Hepatic stellate cell (primary cell): ENCODE results near the gene BPIFB2.

ENCODE experiments used
- DNase-seq: peaks from one replicate; pipeline ENCODE4 v3.0.0; 2011; ENCODE audit warnings: low spot score

The BPIFB2 gene

DNA sequence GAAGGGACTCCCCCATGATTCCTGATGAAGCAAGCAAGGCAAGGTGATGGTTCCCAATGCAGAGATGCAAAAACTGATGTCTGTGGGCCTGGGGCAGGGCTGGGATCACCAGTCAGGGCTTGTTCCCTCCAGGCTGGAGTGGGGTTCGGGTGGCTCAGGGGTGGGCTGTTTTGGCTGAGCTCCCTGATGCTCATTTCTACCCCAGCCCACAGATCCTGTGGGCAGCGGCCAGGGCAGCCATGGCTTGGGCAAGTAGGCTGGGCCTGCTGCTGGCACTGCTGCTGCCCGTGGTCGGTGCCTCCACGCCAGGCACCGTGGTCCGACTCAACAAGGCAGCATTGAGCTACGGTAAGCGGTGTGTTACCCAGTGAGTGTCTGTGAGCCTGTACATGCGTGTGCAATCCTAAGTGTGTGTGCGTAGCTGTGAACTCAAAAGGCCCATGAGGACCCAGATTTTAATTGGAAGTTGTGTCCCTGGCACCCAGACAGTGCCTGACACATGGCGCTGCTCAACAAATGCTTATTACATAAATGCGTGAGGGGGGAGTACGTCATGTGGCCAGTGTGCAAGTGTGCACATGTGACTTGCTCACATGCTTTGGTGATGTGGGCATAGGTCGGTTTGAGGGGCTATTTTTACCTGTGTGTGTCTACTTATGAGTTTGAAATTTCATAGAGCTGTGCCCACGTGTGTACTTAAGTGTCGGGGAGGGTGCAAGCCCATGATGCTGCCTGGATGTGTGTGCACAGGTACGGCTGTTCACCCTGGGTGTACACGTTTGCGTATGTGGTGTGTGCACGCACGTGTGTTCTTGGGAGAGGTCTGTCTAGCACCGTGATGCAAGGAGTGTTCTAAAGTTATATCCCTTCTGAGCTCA lies 1.1 kb downstream of the BPIFB2 start:
- DNase-seq, result no peak

DNA sequence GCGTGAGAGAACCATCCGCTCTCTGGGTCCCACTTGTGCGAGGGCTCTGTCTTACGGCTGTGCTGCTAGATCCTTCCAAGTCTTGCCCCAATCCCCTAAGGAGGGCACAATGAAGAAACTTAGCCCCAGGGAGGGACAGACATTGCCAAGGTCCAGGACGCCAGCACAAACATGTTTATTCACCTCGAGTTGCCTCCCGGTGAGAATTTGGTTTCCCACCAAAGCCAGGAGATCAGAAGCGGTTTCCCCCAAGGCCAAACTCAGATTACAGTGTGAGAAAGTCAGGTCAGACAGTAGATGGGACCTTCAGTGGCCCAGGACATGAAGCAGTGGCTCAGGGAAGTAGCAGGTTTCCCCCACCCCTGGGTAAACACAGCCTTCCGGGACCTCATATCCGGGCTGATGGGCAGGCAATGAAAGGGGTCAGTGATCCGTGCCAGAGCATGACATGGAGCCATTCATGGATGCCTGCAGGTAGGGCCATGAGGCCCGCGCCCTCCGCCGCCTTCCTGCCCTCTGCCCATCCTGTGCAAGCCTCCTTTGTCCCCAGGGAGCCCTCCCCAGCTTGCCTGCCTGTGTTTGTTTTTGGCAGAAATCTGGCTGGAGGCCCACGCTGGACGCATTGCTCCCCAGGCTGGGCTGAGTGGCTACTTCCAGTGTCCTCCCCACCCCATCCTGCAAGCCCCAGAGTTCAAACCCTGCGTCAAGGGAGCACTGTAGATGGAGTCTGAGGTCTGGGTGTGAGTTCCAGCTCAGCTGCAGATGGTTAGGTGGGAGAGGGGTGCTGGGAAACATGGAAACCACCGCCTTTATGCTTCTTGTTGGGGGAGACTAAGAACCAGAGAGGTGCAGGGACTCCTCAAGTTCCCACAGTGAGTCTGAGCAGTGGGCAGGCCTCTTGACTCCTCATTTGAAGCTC lies 2.0 kb downstream of the BPIFB2 start:
- no peak for DNase-seq

DNA sequence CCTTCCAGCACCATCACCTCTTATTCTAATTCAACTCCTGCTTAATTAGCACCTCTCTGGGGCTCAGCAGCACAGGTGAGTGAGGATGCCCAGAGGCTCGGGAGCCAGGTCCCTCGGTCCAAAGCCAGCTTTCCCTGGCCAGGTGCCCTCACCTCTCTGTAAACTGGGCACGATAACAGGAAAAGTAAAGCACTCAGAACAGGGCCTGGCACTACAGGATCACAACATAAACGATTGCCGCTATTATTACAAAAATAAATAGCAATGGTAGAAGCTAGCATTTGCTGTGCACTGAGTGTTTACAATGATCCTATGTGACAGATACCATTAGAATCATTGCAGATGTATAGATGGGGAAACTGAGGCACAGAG lies 2.6 kb downstream of the BPIFB2 start:
- no peak for DNase-seq

DNA sequence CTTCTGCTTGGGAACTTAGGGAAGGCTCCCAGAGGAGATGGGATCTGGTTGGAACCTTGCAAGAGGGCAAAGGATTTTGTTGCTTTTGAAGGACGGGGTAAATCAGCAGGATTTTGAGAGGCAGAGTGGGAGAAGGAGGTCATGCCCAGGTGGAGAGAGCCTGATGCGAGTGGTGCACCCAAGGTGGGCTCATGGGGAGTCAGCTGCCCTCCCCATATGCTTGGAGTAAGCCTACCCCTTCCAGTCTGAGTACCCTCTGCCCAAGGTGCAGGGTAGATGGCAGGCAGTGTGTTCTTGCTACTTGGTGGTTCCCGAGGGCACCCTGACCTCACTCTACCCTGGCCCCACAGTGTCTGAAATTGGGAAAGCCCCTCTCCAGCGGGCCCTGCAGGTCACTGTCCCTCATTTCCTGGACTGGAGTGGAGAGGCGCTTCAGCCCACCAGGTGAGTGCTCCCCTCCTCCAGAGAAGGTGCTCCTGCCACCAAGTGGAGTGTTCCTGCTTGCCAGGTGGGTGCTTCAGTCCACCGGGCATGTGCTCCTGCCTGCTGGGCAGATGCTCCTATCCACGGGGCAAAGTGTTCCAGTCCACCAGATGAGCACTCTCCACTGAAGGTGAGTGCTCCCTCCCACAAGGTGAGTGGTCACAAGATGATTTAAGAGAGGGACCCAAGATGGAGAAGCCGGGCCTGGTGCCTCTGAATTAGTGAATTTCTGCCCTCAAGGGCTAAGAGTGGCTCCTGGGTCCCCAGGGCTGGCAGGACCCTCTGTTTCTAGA lies 3.4 kb downstream of the BPIFB2 start:
- DNase-seq, result no peak

DNA sequence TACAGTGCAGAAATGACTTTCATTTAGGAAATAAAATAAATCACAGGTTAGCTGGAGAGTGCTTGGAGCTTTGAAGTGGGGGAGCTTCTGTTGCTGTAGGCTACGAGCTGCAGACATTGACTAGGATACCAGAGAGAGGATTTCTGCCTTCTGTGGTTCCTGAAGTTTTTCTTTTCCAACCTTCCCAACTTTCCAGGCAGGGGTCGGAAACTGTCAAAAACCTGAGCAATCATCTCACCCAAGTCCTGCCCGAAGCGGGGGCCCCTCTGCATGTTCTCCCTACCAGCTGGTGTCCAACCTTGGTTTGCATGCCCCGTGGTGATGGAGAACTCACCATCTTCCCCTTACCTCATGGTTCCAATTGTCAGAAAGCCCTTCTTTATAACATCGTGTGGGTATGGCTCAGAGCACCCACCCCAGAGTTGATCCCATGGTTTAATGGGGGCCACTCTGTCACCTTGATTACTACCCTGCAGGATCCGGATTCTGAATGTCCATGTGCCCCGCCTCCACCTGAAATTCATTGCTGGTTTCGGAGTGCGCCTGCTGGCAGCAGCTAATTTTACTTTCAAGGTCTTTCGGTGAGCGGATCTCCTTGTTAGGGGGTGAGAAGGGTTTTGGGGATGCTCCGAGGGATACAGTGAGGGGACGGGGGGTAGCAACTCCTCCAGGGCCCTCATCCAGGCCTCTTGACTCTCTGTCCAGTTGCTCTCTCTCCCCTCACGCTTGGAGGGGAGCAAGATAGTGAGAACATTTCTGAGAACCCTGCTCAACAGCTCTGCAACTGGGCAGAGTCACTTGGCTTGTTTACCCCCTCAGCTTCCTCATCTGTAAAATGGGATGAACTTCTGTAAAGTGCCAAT lies 5.1 kb downstream of the BPIFB2 start:
- no peak for DNase-seq

DNA sequence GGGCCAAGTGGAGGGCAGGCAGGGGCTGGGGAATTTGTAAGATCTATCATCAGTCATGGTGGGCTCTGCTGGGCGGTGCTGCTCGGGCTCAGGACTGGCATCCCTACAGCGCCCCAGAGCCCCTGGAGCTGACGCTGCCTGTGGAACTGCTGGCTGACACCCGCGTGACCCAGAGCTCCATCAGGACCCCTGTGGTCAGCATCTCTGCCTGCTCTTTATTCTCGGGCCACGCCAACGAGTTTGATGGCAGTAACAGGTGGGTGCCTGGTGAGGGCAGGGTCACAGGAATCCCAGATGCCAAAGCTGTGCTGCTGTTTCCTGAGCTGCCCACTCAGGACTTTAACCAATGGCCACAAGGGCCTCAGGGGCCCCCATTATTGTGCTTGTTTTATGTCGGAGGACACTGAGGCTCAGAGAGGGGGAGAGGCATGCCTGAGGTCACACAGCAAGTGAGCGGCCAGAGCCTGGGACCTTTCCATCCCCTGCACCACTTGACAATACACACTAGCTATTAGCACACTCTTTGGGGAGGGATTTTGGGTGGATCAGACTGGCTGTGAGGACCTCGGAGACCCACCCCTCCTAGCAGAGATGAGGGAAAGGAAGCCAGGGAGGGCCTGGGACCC lies 6.3 kb downstream of the BPIFB2 start:
- DNase-seq, result no peak

DNA sequence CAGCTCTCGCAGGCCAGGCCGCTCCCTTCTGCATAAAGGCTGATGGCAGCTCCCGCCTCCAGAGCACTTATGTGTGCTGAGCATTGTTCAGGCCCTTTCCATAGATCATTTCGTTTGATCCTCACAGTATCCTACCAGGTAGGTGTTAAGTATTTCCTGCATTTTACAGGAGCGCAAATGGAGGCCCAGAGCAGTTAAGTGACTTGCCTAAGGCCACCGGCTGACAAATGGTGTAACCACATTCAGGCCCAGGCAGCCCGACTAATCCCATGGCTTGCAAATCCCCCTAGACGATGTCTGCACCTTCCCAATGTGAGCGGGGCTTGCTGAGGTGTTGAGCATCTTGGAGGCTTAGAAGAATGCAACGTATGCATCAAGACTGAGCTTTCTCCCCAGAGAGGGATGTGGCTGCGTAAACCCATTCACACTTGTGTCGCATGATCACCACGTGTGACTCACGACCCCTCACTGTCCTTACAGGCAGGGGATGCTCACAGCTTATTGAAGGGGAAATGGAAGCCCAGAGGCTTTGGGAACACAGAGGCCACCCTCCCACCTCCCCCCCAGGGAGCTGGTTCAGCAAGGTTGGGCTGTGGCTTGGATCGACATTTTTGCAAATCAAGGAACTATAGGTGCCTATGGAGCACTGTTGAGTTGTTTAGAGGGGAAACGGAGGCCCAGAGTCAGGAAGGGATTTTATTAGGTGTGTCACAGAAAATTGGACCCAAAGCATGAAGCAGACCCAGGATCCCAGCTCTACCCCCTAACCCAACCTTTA lies 7.0 kb downstream of the BPIFB2 start:
- DNase-seq, result no peak

DNA sequence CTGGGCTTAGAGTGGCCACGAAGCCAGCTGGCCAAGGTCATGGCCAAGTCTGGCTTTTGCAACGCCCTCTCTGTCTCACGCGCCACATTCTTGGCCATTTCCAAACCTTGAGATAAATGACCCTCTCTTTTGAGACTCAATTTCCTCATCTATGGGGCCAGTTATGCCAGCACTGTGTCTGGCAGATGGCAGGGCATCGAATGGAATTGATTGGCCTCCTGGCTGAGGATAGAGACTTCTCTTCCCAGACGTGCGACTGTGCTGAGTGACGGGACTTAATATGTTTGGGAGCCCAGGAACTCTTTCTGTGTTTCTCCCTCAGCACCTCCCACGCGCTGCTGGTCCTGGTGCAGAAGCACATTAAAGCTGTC lies 7.6 kb downstream of the BPIFB2 start:
- no peak for DNase-seq

DNA sequence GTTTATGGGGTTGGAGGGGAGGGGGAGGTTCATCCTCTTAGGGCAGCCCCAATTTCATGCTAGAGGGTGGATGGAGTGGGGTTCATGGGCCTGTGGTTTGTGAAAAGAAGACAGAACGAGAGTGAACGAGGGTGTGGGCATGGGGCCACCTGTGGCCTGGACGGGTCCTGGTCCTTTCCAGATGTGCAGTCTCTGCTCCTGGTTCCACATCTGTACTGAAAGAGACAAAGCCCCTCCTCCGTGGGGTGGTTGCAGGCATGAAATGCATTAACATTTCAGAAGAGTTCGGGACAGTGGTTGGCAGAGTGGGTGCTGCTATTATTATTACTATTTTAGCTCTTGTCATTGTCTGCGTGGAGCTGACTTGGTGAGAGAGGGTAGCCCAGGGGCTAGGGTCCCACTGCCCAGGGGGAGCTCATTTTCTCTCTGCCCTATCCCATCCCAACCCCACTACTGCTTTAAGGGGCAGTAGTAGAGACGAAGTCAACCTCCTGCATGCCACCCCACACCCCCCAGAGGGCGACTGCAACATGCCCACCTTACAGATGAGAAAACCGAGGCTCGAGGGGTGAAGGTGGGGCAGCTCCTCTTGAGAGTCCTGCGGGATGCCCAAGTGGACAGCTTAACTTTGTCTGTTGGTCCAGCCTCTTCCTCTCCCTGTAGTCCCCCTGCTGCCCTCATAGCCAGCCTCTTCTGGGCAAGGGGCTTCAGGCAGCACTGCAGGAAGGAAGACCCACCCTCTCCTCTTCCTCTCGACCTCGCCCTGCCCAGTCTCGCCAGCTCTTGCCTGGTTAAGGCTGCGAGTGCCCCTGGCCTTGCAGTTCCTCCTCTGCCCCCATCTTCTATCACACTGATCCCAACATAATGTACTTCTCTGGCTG lies 8.4 kb downstream of the BPIFB2 start:
- no peak for DNase-seq

DNA sequence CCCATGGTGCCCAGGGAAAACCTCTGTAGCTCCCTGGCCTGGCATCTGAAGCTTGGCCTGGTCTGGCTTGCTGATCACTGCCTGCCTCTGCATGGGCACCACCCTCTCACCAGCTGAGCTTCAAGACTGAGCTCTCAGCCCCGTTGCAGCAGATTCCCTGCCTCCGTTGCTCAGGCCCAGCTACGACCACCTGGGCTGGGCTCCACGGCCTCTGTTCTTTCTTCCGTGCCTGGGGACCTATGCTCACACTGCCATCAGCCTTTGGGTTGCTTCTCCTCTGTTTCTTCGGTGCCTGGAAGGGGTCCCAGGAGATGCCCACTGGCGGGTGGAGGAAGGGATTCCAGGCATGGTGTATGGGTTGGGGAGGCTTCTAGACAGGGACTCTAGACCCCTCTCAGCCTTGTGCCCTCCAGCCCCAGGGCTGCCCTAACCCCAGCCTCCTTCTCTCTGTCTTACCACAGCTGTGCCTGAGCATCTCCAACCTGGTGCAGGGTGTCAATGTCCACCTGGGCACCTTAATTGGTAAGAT lies 9.1 kb downstream of the BPIFB2 start:
- no peak for DNase-seq

DNA sequence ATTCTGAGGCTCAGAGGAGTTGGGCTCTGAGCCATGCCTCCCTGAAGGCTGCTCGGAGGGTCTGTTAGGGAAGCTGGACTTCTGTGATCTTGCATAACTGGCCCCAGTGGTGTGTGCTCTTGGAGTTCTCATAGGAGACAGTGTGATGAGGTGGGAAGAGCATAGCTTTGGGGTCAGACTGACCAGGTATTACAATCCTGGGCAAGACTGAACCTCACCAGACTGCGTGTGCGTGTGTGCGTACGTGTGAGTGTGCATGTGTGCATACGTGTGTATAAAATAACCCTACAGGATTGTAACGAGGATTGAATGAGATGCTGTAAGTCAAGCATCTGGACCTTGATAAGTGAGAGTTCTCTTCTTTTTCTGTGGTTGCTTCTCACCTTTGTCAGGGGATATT lies 10.0 kb downstream of the BPIFB2 start:
- DNase-seq, result no peak

DNA sequence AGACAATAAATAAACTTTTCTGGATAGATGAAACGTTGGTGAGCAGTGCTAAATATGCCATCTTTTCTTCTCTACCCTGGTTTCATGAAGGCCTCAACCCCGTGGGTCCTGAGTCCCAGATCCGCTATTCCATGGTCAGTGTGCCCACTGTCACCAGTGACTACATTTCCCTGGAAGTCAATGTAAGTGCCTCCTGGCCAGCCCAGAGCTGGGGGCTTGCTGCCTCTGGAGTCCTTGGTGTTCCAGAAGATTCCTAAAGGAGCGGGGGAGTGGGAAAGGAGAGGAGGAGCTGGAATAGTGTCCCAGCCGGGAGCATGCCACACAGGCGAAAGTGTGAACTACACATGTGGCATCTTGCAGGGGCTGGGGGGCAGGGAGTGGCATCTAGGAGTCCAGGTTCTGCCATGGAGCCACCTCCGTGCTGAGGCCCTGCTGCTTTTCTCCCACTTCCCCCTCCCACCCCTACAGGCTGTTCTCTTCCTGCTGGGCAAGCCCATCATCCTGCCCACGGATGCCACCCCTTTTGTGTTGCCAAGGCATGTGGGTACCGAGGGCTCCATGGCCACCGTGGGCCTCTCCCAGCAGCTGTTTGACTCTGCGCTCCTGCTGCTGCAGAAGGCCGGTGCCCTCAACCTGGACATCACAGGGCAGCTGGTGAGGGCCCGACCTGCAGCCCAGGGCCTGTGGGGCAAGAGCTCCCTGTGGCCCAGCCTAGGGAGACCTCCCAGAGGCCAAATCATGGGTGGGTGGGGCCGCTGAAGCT lies 10.8 kb downstream of the BPIFB2 start:
- no peak for DNase-seq

DNA sequence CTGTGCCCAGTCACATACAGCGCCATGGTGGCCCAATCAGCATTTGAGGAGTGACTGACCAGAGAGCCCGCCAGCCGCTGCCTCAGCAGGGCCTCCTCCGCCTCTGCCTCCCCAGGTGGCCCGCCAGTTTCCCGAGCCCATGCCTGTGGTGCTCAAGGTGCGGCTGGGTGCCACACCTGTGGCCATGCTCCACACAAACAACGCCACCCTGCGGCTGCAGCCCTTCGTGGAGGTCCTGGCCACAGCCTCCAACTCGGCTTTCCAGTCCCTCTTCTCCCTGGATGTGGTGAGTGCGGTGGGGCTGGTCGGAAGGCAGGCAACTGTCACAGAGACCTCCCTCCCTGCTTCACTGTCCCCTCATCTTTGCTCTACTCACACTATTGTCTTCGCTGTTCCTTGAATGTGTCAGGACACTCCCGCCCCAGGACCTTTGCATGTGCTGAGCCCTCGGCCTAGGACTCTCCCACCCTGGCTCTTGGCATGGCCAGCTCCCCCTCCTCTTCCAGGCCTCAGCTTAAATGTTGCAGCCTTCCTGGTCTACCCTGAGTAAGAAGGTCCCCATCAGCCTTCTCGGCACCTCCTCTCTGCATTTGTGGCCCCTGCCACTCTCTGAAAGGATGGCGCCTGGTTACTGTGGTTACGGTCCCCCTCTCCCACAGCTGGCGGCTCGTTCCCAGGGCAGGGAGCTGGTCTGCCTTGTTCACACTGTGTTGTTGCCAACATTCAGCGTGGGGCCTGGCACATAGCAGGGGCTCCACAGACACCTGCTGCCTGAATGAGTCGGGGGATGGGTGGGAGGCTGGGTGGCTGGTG lies 12.2 kb downstream of the BPIFB2 start:
- no peak for DNase-seq

DNA sequence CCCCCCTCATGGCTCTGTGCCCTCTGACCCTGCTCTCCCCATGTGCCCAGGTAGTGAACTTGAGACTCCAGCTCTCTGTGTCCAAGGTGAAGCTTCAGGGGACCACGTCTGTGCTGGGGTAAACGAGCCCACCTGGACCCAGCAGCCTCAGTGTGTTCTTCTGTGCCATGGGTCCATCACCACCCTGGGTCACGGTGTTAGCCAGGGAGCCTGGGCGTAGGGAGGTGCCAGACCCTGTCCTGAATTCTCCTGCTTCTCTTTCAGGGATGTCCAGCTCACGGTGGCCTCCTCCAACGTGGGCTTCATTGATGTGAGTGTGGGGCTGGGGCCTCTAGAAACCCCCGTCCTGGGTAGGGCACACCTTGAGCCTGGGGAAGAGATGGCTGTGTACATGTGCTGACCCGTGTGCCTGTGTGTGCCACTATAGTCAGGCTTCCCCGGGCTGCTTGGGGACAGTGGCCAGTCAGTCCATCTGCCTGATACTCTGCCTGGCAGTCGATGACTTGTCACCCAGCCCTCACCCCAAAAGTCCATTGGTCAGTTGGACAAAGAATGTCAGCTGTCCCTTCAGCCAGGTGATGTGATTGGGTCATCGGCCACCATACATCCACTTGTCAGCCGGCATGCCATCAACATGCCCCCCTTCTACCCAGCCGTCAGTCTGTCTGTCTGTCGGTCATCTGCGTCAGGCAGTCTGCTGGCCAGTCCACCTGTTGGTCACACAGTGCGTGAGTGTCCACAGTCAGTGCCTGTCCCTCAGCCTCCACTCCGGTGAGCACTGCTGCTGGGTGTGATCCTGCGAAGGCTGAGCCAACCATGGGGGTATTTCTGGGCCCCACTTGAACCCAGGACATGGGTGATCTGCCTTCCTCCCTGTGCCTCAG lies 13.0 kb downstream of the BPIFB2 start:
- DNase-seq, result no peak

DNA sequence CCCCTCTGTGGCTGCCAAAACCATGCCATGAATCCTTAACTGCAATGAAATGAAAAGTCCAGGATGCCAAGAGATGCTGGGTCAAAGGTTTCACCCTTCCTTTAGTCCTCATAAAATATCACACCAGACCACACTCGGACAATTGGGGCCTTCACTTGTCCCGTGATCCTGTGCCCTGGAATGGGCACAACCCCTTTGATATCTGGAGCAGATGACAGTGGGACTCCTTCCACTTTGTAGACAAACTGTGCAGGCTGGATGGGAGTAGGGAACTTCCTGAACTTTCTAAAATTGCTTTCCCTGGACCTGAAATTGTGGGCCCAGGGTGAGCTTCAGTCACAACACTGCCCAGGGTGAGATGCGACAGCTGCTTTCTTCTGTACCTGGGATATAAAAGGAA lies 14.4 kb downstream of the BPIFB2 start:
- no peak for DNase-seq

DNA sequence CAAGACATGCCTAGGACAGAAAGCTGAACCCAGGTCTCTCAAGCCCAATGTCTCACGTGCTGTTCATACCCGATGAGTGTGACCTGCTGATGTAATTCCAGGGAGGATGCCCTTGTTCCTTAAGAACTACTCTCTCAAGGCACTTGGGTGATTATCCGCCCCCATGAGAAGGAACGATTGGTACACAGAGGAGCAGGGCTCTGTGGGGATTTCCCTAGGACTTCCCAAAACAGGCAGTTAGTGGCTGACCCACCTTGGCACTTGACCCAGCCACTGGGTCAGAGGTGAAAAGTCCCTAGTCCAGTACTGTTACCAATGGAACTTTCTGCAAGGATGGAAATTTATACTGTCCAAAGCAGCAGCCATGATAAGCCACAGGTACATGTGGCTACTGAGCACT lies 14.8 kb downstream of the BPIFB2 start:
- no peak for DNase-seq
